ENCODE results near the gene RYR2.

RYR2 gene

DNA sequence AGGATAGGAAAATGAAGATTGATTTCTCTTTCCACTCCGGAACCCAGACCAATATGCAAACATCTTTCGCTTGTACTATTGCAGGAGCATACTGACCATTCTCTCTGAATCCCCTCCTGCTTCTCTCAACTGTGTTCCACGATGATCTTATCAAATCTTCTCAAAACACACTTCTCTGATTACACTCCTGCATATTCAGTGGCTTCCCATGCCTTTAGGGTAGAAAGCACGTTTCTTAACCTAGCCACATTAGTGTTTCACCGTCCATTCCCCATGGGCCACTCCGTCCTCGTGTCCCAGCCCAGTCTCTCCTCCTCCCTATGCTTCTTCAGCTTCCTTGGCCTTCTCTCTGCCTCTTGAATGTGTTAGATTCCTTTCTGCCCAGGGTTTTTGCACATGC is 650.3 kb downstream of the RYR2 start:
- TF ChIP-seq ZFX (IDR thresholded peaks at IDR 0.05) (no peak), CTCF (conservative IDR thresholded peaks at IDR 0.05) (no peak)
- no peak overlapping the region for H3K27ac ChIP-seq

- no peak overlapping the region for H3K27ac ChIP-seq
- TF ChIP-seq CTCF (conservative IDR thresholded peaks at IDR 0.05): no peak
- no peak for TF ChIP-seq ZFX (IDR thresholded peaks at IDR 0.05)
Observed at GRCh38 chr1:237695878-237696277, 653.9 kb downstream of the RYR2 start.

DNA sequence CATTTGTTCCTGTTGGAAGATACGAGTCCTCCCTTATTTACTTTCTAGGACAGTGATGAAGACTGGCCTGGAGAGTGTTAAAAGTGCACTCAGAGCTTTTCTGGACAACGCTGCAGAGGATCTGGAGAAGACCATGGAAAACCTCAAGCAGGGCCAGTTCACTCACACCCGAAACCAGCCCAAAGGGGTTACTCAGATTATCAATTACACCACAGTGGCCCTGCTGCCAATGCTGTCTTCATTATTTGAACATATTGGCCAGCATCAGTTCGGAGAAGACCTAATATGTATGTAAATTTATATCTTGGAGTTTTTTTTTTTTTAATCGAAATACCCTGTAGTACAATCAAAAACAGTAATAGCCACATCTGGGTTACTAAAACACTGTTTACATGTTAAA is 658.2 kb downstream of the RYR2 start:
- TF ChIP-seq CTCF (conservative IDR thresholded peaks at IDR 0.05) (no peak), ZFX (IDR thresholded peaks at IDR 0.05) (no peak)
- no peak overlapping the region for H3K27ac ChIP-seq

- no peak for TF ChIP-seq CTCF (conservative IDR thresholded peaks at IDR 0.05)
- TF ChIP-seq ZFX (IDR thresholded peaks at IDR 0.05): no peak
- H3K27ac ChIP-seq: no peak overlapping the region
Observed at GRCh38 chr1:237701534-237701933, 659.5 kb downstream of the RYR2 start.

DNA sequence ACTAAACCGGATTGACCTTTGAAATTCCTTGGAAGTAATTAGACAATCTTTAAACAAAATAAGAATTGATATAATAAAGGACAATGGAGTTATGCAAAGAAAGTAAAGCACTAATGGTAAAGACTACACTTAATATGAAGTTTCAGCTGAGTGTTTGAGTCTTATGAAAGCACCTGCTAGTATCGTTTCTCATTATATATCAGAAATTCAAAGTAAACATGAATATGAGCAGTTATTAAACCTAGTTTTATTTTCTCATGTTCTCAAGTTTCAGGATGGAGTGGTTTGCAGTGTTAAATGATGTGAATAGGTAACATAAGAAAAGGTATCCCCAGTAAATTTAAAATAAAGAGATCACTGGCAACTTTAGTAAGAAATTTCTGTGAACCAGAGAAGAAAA is 660.2 kb downstream of the RYR2 start:
- TF ChIP-seq CTCF (conservative IDR thresholded peaks at IDR 0.05) (no peak), ZFX (IDR thresholded peaks at IDR 0.05) (no peak)
- H3K27ac ChIP-seq: no peak overlapping the region

- TF ChIP-seq CTCF (conservative IDR thresholded peaks at IDR 0.05) (no peak), ZFX (IDR thresholded peaks at IDR 0.05) (no peak)
Observed at GRCh38 chr1:237705462-237705861, 663.5 kb downstream of the RYR2 start.

GRCh38 chr1:237709355-237709754 is 667.4 kb downstream of the RYR2 start:
- no peak overlapping the region for H3K27ac ChIP-seq
- no peak for TF ChIP-seq CTCF (conservative IDR thresholded peaks at IDR 0.05)
- no peak for TF ChIP-seq ZFX (IDR thresholded peaks at IDR 0.05)

More at GRCh38 chr1:237705462-237705861, 663.5 kb downstream of the RYR2 start:
- H3K27ac ChIP-seq: no peak overlapping the region
